Common myeloid progenitor, CD34-positive (primary cell): ENCODE data around the gene ADK.
A peak's percentile ranks its signal among the peaks of the same experiment; 100 is the strongest.

Source experiments
- CTCF ChIA-PET: fragments of 350-600 bp; sonication (Branson Sonifier 250); formaldehyde crosslinking; loops from one replicate; lab custom pipeline; 2021; ENCODE audit warnings: antibody characterized with exemption; lab: Charles Lee
- POLR2A ChIA-PET: fragments of 350-600 bp; sonication (Branson Sonifier 250); formaldehyde crosslinking; loops from one replicate; lab custom pipeline; 2021; ENCODE audit warnings: antibody characterized with exemption; lab: Charles Lee
- DNase-seq, 3 donors: peaks; one replicate each; pipeline versions ENCODE4 v3.0.0 to v3.0.0-alpha.2; 2013
- H3K27ac ChIP-seq, 2 experiments: 1 replicate in 1 of 2; 2 replicates in 1 of 2; pipeline ENCODE4 v1.7.0; 2013; ENCODE audit warnings: inconsistent platforms in 2 of 2, low read length in 2 of 2, mild to moderate bottlenecking in 2 of 2, low read depth in 1 of 2, moderate library complexity in 1 of 2; ENCODE audit not compliant: severe bottlenecking in 2 of 2, insufficient read depth in 1 of 2, poor library complexity in 1 of 2
- H3K27me3 ChIP-seq, 5 experiments: replicated peaks in 2 of 5; 1 replicate in 3 of 5; 2 replicates in 2 of 5; pipeline versions ENCODE4 v1.6.1 to v1.7.0; 2013; ENCODE audit warnings: low read length in 4 of 5, mild to moderate bottlenecking in 2 of 5, moderate library complexity in 2 of 5, inconsistent platforms in 1 of 5; ENCODE audit not compliant: insufficient read depth in 5 of 5, control insufficient read depth in 4 of 5
- H3K36me3 ChIP-seq, 4 experiments: 1 replicate in 2 of 4; 2 replicates in 2 of 4; pipeline versions ENCODE4 v1.6.1 to v1.7.0; 2013; ENCODE audit warnings: low read length in 3 of 4, control low read depth in 1 of 4, mild to moderate bottlenecking in 1 of 4; ENCODE audit not compliant: control insufficient read depth in 4 of 4, insufficient read depth in 4 of 4
- H3K4me1 ChIP-seq, 4 experiments: 1 replicate in 3 of 4; 2 replicates in 1 of 4; pipeline versions ENCODE4 v1.6.1 to v1.7.1; 2013; ENCODE audit warnings: low read length in 3 of 4, mild to moderate bottlenecking in 3 of 4, control low read depth in 1 of 4, inconsistent platforms in 1 of 4, moderate library complexity in 1 of 4; ENCODE audit not compliant: control insufficient read depth in 4 of 4, insufficient read depth in 4 of 4; ENCODE audit errors: control extremely low read depth in 1 of 4
- H3K4me3 ChIP-seq, 7 experiments: 1 replicate in 4 of 7; 2 replicates in 3 of 7; pipeline versions ENCODE4 v1.5.1 to v1.7.0; 2013; ENCODE audit warnings: mild to moderate bottlenecking in 7 of 7, low read length in 6 of 7, moderate library complexity in 6 of 7, inconsistent platforms in 2 of 7, low read depth in 2 of 7, control low read depth in 1 of 7; ENCODE audit not compliant: insufficient read depth in 4 of 7, control insufficient read depth in 1 of 7; ENCODE audit errors: extremely low read depth in 1 of 7
- H3K9me3 ChIP-seq, 5 experiments: 1 replicate in 4 of 5; 2 replicates in 1 of 5; pipeline versions ENCODE4 v1.6.1 to v1.7.1; 2013; ENCODE audit warnings: low read length in 4 of 5, mild to moderate bottlenecking in 2 of 5, inconsistent platforms in 1 of 5, low read depth in 1 of 5, moderate library complexity in 1 of 5; ENCODE audit not compliant: control insufficient read depth in 4 of 5, insufficient read depth in 2 of 5; ENCODE audit errors: control extremely low read depth in 1 of 5
- WGBS: methylation state at CpG from one replicate; pipeline ENCODE4 v1.1.5; 2013; ENCODE audit not compliant: insufficient coverage; 5-methylcytosine and 5-hydroxymethylcytosine counted together

Gene ADK

GRCh38 chr10:74121368-74121767, 29.7 kb upstream of the ADK start:
- Histone ChIP-seq H3K27ac (no peak overlapping the region), H3K27me3 (no peaks in the 10 kb centered on the region), H3K4me3 (no peak overlapping the region), H3K36me3 (peaks cover 26 to 91% (median 70%) of the 10 kb centered on the region in 4 experiments), H3K9me3 (no peaks in the 10 kb centered on the region), H3K4me1 (no peaks in the 10 kb centered on the region)
- POLR2A ChIA-PET = no interaction called here
- CTCF ChIA-PET = interaction anchor here (1.2 kb wide), 1 partner anchor 10 kb away, joined by 4 read pairs; no protein-coding TSS in a partner anchor
- no peak for DNase-seq
- 100% methylated on average over 1 of the region's 1 CpG for WGBS

- H3K27ac ChIP-seq = no peak overlapping the region
Observed at GRCh38 chr10:74122060-74122459, 29.0 kb upstream of the ADK start.

GRCh38 chr10:74123081-74123480, 27.9 kb upstream of the ADK start:
- Histone ChIP-seq H3K27me3 (no peaks in the 10 kb centered on the region), H3K36me3 (peaks cover 22 to 88% (median 64%) of the 10 kb centered on the region in 4 experiments), H3K4me3 (no peak overlapping the region), H3K4me1 (no peaks in the 10 kb centered on the region), H3K9me3 (no peaks in the 10 kb centered on the region), H3K27ac (no peak overlapping the region)
- WGBS = 78% methylated on average over 1 of the region's 1 CpG
- ChIA-PET POLR2A (no interaction called here), CTCF (interaction anchor here (0.8 to 5.5 kb wide), 8 partner anchors 11 to 244 kb away, joined by 3 to 36 read pairs (median 4); no protein-coding TSS in a partner anchor)
- no peak for DNase-seq

More at GRCh38 chr10:74122060-74122459, 29.0 kb upstream of the ADK start:
- Histone ChIP-seq H3K9me3 (no peaks in the 10 kb centered on the region), H3K4me3 (no peak overlapping the region), H3K4me1 (no peaks in the 10 kb centered on the region), H3K36me3 (peaks cover 22 to 90% (median 69%) of the 10 kb centered on the region in 4 experiments), H3K27me3 (no peaks in the 10 kb centered on the region)
- WGBS = 92% methylated on average over 3 of the region's 3 CpGs
- no peak for DNase-seq
- POLR2A ChIA-PET = no interaction called here
- CTCF ChIA-PET = interaction anchor here (1.8 to 5.5 kb wide), 2 partner anchors 10 to 113 kb away, joined by 5 to 36 read pairs; no protein-coding TSS in a partner anchor

GRCh38 chr10:74133923-74134820, 16.8 kb upstream of the ADK start:
- ChIA-PET POLR2A (interaction anchor here (0.6 kb wide), 1 partner anchor 368 kb away, joined by 3 read pairs; no protein-coding TSS in a partner anchor), CTCF (interaction anchor here (0.6 to 1.9 kb wide), 3 partner anchors 9 to 80 kb away, joined by 4 to 5 read pairs (median 4); no protein-coding TSS in a partner anchor)
- no peaks in the 10 kb centered on the region for H3K4me1 ChIP-seq
- peaks cover 24 to 85% (median 43%) of the 10 kb centered on the region in 4 experiments for H3K36me3 ChIP-seq
- no peak overlapping the region for H3K4me3 ChIP-seq
- DNase-seq = no peak
- H3K27me3 ChIP-seq = no peaks in the 10 kb centered on the region
- no peak overlapping the region for H3K27ac ChIP-seq
- 98% methylated on average over 8 of the region's 11 CpGs for WGBS
- no peaks in the 10 kb centered on the region for H3K9me3 ChIP-seq

GRCh38 chr10:74135452-74135851, 15.6 kb upstream of the ADK start:
- Histone ChIP-seq H3K9me3 (no peaks in the 10 kb centered on the region), H3K4me1 (no peaks in the 10 kb centered on the region), H3K36me3 (peaks cover 22 to 77% (median 36%) of the 10 kb centered on the region in 4 experiments), H3K4me3 (no peak overlapping the region), H3K27me3 (no peaks in the 10 kb centered on the region), H3K27ac (no peak overlapping the region)
- WGBS = no CpG with 5 or more reads among the region's 3 CpGs
- ChIA-PET POLR2A (no interaction called here), CTCF (interaction anchor here (1.5 to 1.9 kb wide), 2 partner anchors 79 to 100 kb away, joined by 4 to 7 read pairs; no protein-coding TSS in a partner anchor)
- no peak for DNase-seq

GRCh38 chr10:74137992-74138391, 13.0 kb upstream of the ADK start:
- H3K36me3 ChIP-seq = peaks cover 16 to 56% (median 28%) of the 10 kb centered on the region in 4 experiments
- 100% methylated on average over 2 of the region's 5 CpGs for WGBS
- CTCF ChIA-PET = interaction anchor here (0.8 to 2.7 kb wide), 2 partner anchors 10 to 12 kb away, joined by 3 to 10 read pairs; no protein-coding TSS in a partner anchor
- no peaks in the 10 kb centered on the region for H3K9me3 ChIP-seq
- peak in 2 of 3 donors; percentile 18 to 31 for DNase-seq
- no peaks in the 10 kb centered on the region for H3K4me1 ChIP-seq
- no peaks in the 10 kb centered on the region for H3K27me3 ChIP-seq
- H3K27ac ChIP-seq = no peak overlapping the region
- H3K4me3 ChIP-seq = no peak overlapping the region
- POLR2A ChIA-PET = no interaction called here
